GM12878 (cell line): ENCODE measurements around the gene PPFIA4. TPM values are rescaled to one million over a fixed set of nuclear protein-coding genes. Genes with fewer than 3 reads are reported as not detected.

Source experiments
- ATAC-seq: fragments of 200-7000 bp; cut with Tn5 transposase; 3 replicates; pipeline ENCODE4 v1.9.1; 2020; ENCODE audit warnings: mild to moderate bottlenecking, moderate library complexity
- BruUV-seq: library from RNA; stranded (reverse); fragments of 400-500 nt; replicated peaks from 2 replicates; lab custom pipeline; 2021; lab: Mats Ljungman, UMichigan
- CTCF ChIA-PET: fragments of 300-600 bp; sonication (Branson Sonifier 250); formaldehyde crosslinking; extraction: SDS; loops from one replicate; lab custom pipeline; 2021; ENCODE audit warnings: inconsistent platforms; lab: Yijun Ruan, JAX
- POLR2A ChIA-PET: fragments of 350-600 bp; formaldehyde crosslinking; extraction: SDS; loops from one replicate; lab custom pipeline; 2021; ENCODE audit warnings: inconsistent platforms; lab: Charles Lee
- RAD21 ChIA-PET: fragments of 300-600 bp; sonication (Branson Sonifier 250); formaldehyde crosslinking; loops from one replicate; lab custom pipeline; 2023; ENCODE audit warnings: antibody characterized with exemption; ENCODE audit not compliant: unreplicated experiment; lab: Charles Lee
- SMC1A ChIA-PET: fragments of 300-600 bp; sonication (Branson Sonifier 250); formaldehyde crosslinking; loops from one replicate; lab custom pipeline; 2023; ENCODE audit not compliant: unreplicated experiment, uncharacterized antibody; lab: Charles Lee
- DNase-seq: peaks from one replicate; pipeline ENCODE4 v3.0.0-alpha.2; 2011; ENCODE audit warnings: low read depth, low spot score
- FAIRE-seq: peaks from 3 replicates; lab custom pipeline; 2011; peaks lifted over from hg19 to GRCh38; lab: Jason Lieb, UNC
- H2AFZ ChIP-seq: 2 replicates; pipeline ENCODE4 v1.6.0; 2011; ENCODE audit warnings: low read depth, low read length, control low read depth; ENCODE audit not compliant: control insufficient read depth
- H3K27ac ChIP-seq: 2 replicates; pipeline ENCODE4 v1.5.1; 2011; ENCODE audit warnings: control low read depth; ENCODE audit not compliant: control insufficient read depth, insufficient read depth
- H3K27me3 ChIP-seq, 2 experiments: replicated peaks in 1 of 2; 2 replicates each; pipeline versions ENCODE4 v1.6.0 to v1.6.1; 2011; ENCODE audit warnings: low read length in 1 of 2; ENCODE audit not compliant: control insufficient read depth in 2 of 2, insufficient read depth in 2 of 2
- H3K36me3 ChIP-seq, 2 experiments: 2 replicates each; pipeline ENCODE4 v1.5.1; 2011; ENCODE audit warnings: low read length in 1 of 2; ENCODE audit not compliant: control insufficient read depth in 2 of 2, insufficient read depth in 2 of 2
- H3K4me1 ChIP-seq: 2 replicates; pipeline ENCODE4 v1.6.1; 2011; ENCODE audit warnings: mild to moderate bottlenecking, low read length, moderate library complexity, mixed read lengths; ENCODE audit not compliant: control insufficient read depth, insufficient read depth
- H3K4me2 ChIP-seq: 2 replicates; pipeline ENCODE4 v1.6.0; 2011; ENCODE audit warnings: control low read depth; ENCODE audit not compliant: control insufficient read depth, insufficient read depth
- H3K4me3 ChIP-seq: fragments of 200-600 bp; sonication (generic); 2 replicates; pipeline ENCODE4 v1.5.1; 2016
- H3K79me2 ChIP-seq: 2 replicates; pipeline ENCODE4 v1.6.0; 2011; ENCODE audit warnings: low read length; ENCODE audit not compliant: control insufficient read depth, insufficient read depth
- H3K9ac ChIP-seq: 2 replicates; pipeline ENCODE4 v1.8.0; 2011; ENCODE audit warnings: low read length, control low read depth, mixed read lengths; ENCODE audit not compliant: control insufficient read depth, insufficient read depth
- H3K9me3 ChIP-seq: replicated peaks from 3 replicates; pipeline ENCODE4 v1.5.1; 2011; ENCODE audit warnings: mild to moderate bottlenecking, low read length; ENCODE audit not compliant: control insufficient read depth, insufficient read depth
- H4K20me1 ChIP-seq: 2 replicates; pipeline ENCODE4 v1.6.0; 2011; ENCODE audit not compliant: control insufficient read depth, insufficient read depth
- CHD4 ChIP-seq: fragments of 200-600 bp; sonication (generic); IDR thresholded peaks from 2 replicates; pipeline ENCODE4 v1.6.1; 2016; ENCODE audit warnings: mild to moderate bottlenecking
- FOS ChIP-seq: IDR thresholded peaks from 3 replicates; pipeline ENCODE4 v1.6.1; 2011; ENCODE audit warnings: borderline replicate concordance; ENCODE audit not compliant: insufficient read length; ENCODE audit errors: extremely low read depth
- NFXL1 ChIP-seq: fragments of 450-650 bp; IDR thresholded peaks from 2 replicates; pipeline ENCODE4 v1.6.1; 2017; ENCODE audit warnings: antibody characterized with exemption, mild to moderate bottlenecking, borderline replicate concordance
- POU2F2 ChIP-seq: IDR thresholded peaks from 3 replicates; pipeline ENCODE4 v1.6.1; 2011; ENCODE audit warnings: low read depth, mild to moderate bottlenecking, low read length, borderline replicate concordance
- SPI1 ChIP-seq: IDR thresholded peaks from 2 replicates; pipeline ENCODE4 v1.6.1; 2011; ENCODE audit warnings: low read depth, mild to moderate bottlenecking, low read length, moderate library complexity, borderline replicate concordance; ENCODE audit not compliant: insufficient read depth
- SREBF1 ChIP-seq: IDR thresholded peaks from 2 replicates; pipeline ENCODE4 v1.6.1; 2012; ENCODE audit warnings: mild to moderate bottlenecking, low read length
- SREBF2 ChIP-seq: IDR thresholded peaks from 2 replicates; pipeline ENCODE4 v1.6.1; 2012; ENCODE audit warnings: mild to moderate bottlenecking, low read length
- SRF ChIP-seq, 2 experiments: IDR thresholded peaks; 2 replicates each; pipeline ENCODE4 v1.6.1; 2011; ENCODE audit warnings: low read depth in 2 of 2, low read length in 2 of 2, mild to moderate bottlenecking in 1 of 2, moderate library complexity in 1 of 2
- ZNF207 ChIP-seq: fragments of 450-650 bp; IDR thresholded peaks from 2 replicates; pipeline ENCODE4 v1.6.1; 2014; ENCODE audit warnings: antibody characterized with exemption, mild to moderate bottlenecking, borderline replicate concordance
- WGBS: methylation state at CpG from one replicate; pipeline ENCODE4 v1.1.6; 2016; ENCODE audit warnings: low lambda C conversion rate; ENCODE audit not compliant: insufficient replicate concordance, insufficient coverage; ENCODE audit errors: missing lambda C conversion rate; 5-methylcytosine and 5-hydroxymethylcytosine counted together
- in situ Hi-C: fragments of 300-500 bp; cut with MboI; formaldehyde crosslinking; loops from 9 replicates; pipeline ENCODE4 v1.14.3; 2018; ENCODE audit warnings: mixed read lengths
- intact Hi-C: fragments of 100-400 bp; cut with micrococcal nuclease; formaldehyde crosslinking; loops from one replicate; pipeline ENCODE4 v1.14.2; 2022; ENCODE audit not compliant: unreplicated experiment
- polyA plus RNA-seq, 11 experiments: library from polyadenylated mRNA; depleted of rRNA in 4 of 11; unstranded in 6 of 11; stranded (reverse) in 5 of 11; fragments of >200 nt; fragmentation: Nextera tagmentation in 4 of 11; fragmentation: Illumina TruSeq in 1 of 11; extraction: Ambion mirVana in 4 of 11; extraction: Trizol in 1 of 11; gene quantifications; 1 replicate in 1 of 11; 2 replicates in 10 of 11; pipeline versions ENCODE4 v1.2.1 to v1.2.3, GENCODE V29; 2011 to 2016; ENCODE audit warnings: inconsistent platforms in 2 of 11, missing spikeins in 2 of 11, low read depth in 1 of 11
- total RNA-seq, 4 experiments: library from RNA; depleted of rRNA in 3 of 4; stranded (reverse); fragments of >200 nt in 3 of 4; fragmentation: Illumina TruSeq in 1 of 4; extraction: Trizol in 1 of 4; gene quantifications; 2 replicates each; pipeline versions ENCODE4 v1.2.1 to v1.2.3, GENCODE V29; 2013 to 2021
- TF ChIP-seq, protein P1 (sequence below): IDR thresholded peaks from 2 replicates; pipeline ENCODE4 v1.6.1; 2011; ENCODE audit warnings: low read depth, mild to moderate bottlenecking, low read length, moderate library complexity, borderline replicate concordance; ENCODE audit errors: extremely low read depth

Gene PPFIA4
- total and polyA plus RNA-seq, 10 of the 15 experiments (the other 5 are each of a cell fraction or from before 2014, with no cell fraction given), result 0.02 to 19.7 (median 0.34) TPM; not detected in 1

DNA sequence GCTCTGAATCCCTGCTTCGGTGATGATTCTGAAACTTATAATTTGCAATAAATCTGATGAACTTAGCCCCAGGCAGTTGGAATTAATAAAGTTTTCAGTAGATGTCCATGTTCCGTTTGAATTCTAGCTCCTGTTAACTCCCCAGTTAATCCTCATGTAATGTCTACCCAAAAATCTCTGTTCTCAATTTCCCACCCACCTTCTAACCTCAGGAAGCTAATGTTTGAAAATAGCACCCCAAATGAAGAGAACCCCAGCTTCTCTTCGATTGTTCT, 55.9 kb downstream of the PPFIA4 start:
- no peak for FAIRE-seq
- no peaks in the 10 kb centered on the region for H3K36me3 ChIP-seq
- POLR2A ChIA-PET, result no interaction called here
- no peaks in the 10 kb centered on the region for H3K9me3 ChIP-seq
- H3K4me2 ChIP-seq, result no peak overlapping the region
- no peak for DNase-seq
- SMC1A ChIA-PET, result interaction anchor here (1.5 kb wide), 1 partner anchor 9 kb away, joined by 4 read pairs; no protein-coding TSS in a partner anchor
- no peaks in the 10 kb centered on the region; the same call in 1 of the 2 replicates for H4K20me1 ChIP-seq
- CTCF ChIA-PET, result interaction anchor here (0.8 to 3.9 kb wide), 6 partner anchors 42 to 137 kb away, joined by 3 to 35 read pairs (median 4); no protein-coding TSS in a partner anchor
- no peaks in the 10 kb centered on the region for H3K4me1 ChIP-seq
- BruUV-seq, result no TSS peak
- no peak overlapping the region for H3K27ac ChIP-seq
- RAD21 ChIA-PET, result interaction anchor here (1.1 to 3.2 kb wide), 2 partner anchors 42 to 134 kb away, joined by 3 to 16 read pairs; no protein-coding TSS in a partner anchor
- no peak for ATAC-seq
- peaks cover 0 to 7% of the 10 kb centered on the region in 2 experiments; a peak in 2 of 4 replicates for H3K27me3 ChIP-seq
- H3K79me2 ChIP-seq, result no peaks in the 10 kb centered on the region
- in situ Hi-C loops, result no loop called here
- no peak overlapping the region for H3K4me3 ChIP-seq
- intact Hi-C loops, result no loop called here
- TF ChIP-seq NFXL1 (no peak), ZNF207 (no peak), POU2F2 (no peak), CHD4 (no peak), FOS (no peak), SRF (IDR thresholded peaks at IDR 0.05; ENCODE audit: low read depth in 2 of 2, low read length in 2 of 2) (no peak), SREBF2 (no peak), SREBF1 (no peak), SPI1 (no peak)
- TF ChIP-seq, protein P1, sequence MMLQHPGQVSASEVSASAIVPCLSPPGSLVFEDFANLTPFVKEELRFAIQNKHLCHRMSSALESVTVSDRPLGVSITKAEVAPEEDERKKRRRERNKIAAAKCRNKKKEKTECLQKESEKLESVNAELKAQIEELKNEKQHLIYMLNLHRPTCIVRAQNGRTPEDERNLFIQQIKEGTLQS, result no peak
- H3K9ac ChIP-seq, result no peak overlapping the region
- H2AFZ ChIP-seq, result no peak overlapping the region
- WGBS, result 17% methylated on average over 3 of the region's 3 CpGs
